Uterus (tissue), 2 donors: ENCODE measurements around the gene ASTN2.

Experiments
- CTCF ChIP-seq, 4 experiments: fragments of 200-600 bp in 2 of 4; fragments of 450-650 bp in 2 of 4; sonication (generic) in 2 of 4; IDR thresholded peaks; one replicate each; pipeline ENCODE4 v1.5.1; 2016 to 2019; ENCODE audit warnings: antibody characterized with exemption in 4 of 4, mild to moderate bottlenecking in 2 of 4, moderate library complexity in 1 of 4
- POLR2A ChIP-seq, 2 donors: fragments of 450-650 bp; IDR thresholded peaks; one replicate each; pipeline ENCODE4 v1.6.1; 2016; ENCODE audit warnings: antibody characterized with exemption in 2 of 2, mild to moderate bottlenecking in 1 of 2, moderate library complexity in 1 of 2

- TF ChIP-seq CTCF (IDR thresholded peaks at IDR 0.05) (no peak), POLR2A (IDR thresholded peaks at IDR 0.05) (no peak)
Observed at GRCh38 chr9:117120061-117120460, 294.8 kb downstream of the ASTN2 start.
